OCI-LY3 (cell line): Measurements from ENCODE around the gene PARN.

ENCODE experiments used
- H2AFZ ChIP-seq: fragments of 200-600, 300-600 bp; shearing (Covaris generic); 2 replicates; pipeline ENCODE4 v1.6.0; 2014; ENCODE audit warnings: antibody characterized with exemption, low read depth, low read length
- H3K27ac ChIP-seq: fragments of 200-600, 300-600 bp; sonication (generic); 2 replicates; pipeline ENCODE4 v1.5.1; 2014; ENCODE audit warnings: mild to moderate bottlenecking, low read length, moderate library complexity, mixed read lengths
- H3K27me3 ChIP-seq: fragments of 200-600, 300-600 bp; sonication (generic); 2 replicates; pipeline ENCODE4 v1.6.1; 2014; ENCODE audit warnings: low read depth, low read length, mixed read lengths
- H3K36me3 ChIP-seq: fragments of 200-600, 300-600 bp; sonication (generic); replicated peaks from 2 replicates; pipeline ENCODE3; 2014; ENCODE audit warnings: low read depth, low read length, mixed read lengths
- H3K4me1 ChIP-seq: fragments of 300-600, 200-600 bp; sonication (generic); 2 replicates; pipeline ENCODE4 v1.6.1; 2014; ENCODE audit warnings: low read length, mixed read lengths
- H3K4me2 ChIP-seq: fragments of 200-600, 300-600 bp; sonication (generic); 2 replicates; pipeline ENCODE4 v1.6.1; 2014; ENCODE audit warnings: low read length, mixed read lengths
- H3K4me3 ChIP-seq: fragments of 300-600, 200-600 bp; sonication (generic); 2 replicates; pipeline ENCODE4 v1.5.1; 2014; ENCODE audit warnings: antibody characterized with exemption, mild to moderate bottlenecking, low read length, moderate library complexity
- H3K79me2 ChIP-seq: fragments of 300-600, 200-600 bp; shearing (Covaris generic); 2 replicates; pipeline ENCODE4 v1.6.1; 2014; ENCODE audit warnings: mild to moderate bottlenecking, low read length, mixed read lengths
- H3K9ac ChIP-seq: fragments of 300-600, 200-600 bp; shearing (Covaris generic); 2 replicates; pipeline ENCODE4 v1.6.0; 2014; ENCODE audit warnings: mild to moderate bottlenecking, low read length, moderate library complexity
- H3K9me3 ChIP-seq: fragments of 200-600, 300-600 bp; shearing (Covaris generic); 2 replicates; pipeline ENCODE4 v1.6.1; 2014; ENCODE audit warnings: low read length, mixed read lengths; ENCODE audit not compliant: insufficient read depth
- H4K20me1 ChIP-seq: fragments of 200-600, 300-600 bp; sonication (generic); 2 replicates; pipeline ENCODE4 v1.6.1; 2016; ENCODE audit warnings: low read length, mixed read lengths; ENCODE audit not compliant: insufficient read depth
- CTCF ChIP-seq: fragments of 200-600, 300-600 bp; sonication (generic); IDR thresholded peaks from 2 replicates; pipeline ENCODE4 v1.5.1; 2014; ENCODE audit warnings: antibody characterized with exemption, low read length, low read depth
- EZH2phosphoT487 ChIP-seq: fragments of 200-600 bp; shearing (Covaris generic); IDR thresholded peaks from 2 replicates; pipeline ENCODE4 v1.6.1; 2018; ENCODE audit warnings: antibody characterized with exemption, mixed run types, low read depth

The PARN gene

GRCh38 chr16:14559809-14560241, 70.2 kb downstream of the PARN start:
- H3K9ac ChIP-seq: no peak overlapping the region

GRCh38 chr16:14553447-14553846, 76.6 kb downstream of the PARN start:
- Histone ChIP-seq H3K4me3 (no peak overlapping the region), H3K4me2 (no peak overlapping the region), H4K20me1 (no peaks in the 10 kb centered on the region), H3K36me3 (peaks cover 9% of the 10 kb centered on the region), H3K79me2 (no peaks in the 10 kb centered on the region), H3K27ac (no peak overlapping the region), H3K4me1 (peaks cover 11% of the 10 kb centered on the region), H3K9ac (no peak overlapping the region), H3K9me3 (no peaks in the 10 kb centered on the region), H3K27me3 (no peaks in the 10 kb centered on the region), H2AFZ (no peak overlapping the region)
- no peak for TF ChIP-seq CTCF
- no peak for TF ChIP-seq EZH2phosphoT487

More at GRCh38 chr16:14559809-14560241, 70.2 kb downstream of the PARN start:
- Histone ChIP-seq H3K27ac (no peak overlapping the region), H3K9me3 (no peaks in the 10 kb centered on the region), H3K79me2 (0 out of 2 replicates have a peak, but pooled peaks cover 4% of the 10 kb centered on the region), H3K4me1 (peaks cover 15% of the 10 kb centered on the region), H3K27me3 (no peaks in the 10 kb centered on the region), H3K36me3 (peaks cover 5% of the 10 kb centered on the region), H3K4me2 (no peak overlapping the region), H4K20me1 (0 out of 2 replicates have a peak, but pooled peaks cover 5% of the 10 kb centered on the region), H2AFZ (no peak overlapping the region), H3K4me3 (no peak overlapping the region)
- TF ChIP-seq EZH2phosphoT487: no peak
- no peak for TF ChIP-seq CTCF

GRCh38 chr16:14549789-14550153, 80.3 kb downstream of the PARN start:
- no peak for TF ChIP-seq EZH2phosphoT487
- TF ChIP-seq CTCF: no peak
- peaks cover 4% of the 10 kb centered on the region for H3K4me1 ChIP-seq
- no peaks in the 10 kb centered on the region for H3K27me3 ChIP-seq
- H3K9me3 ChIP-seq: no peaks in the 10 kb centered on the region
- H3K79me2 ChIP-seq: no peaks in the 10 kb centered on the region
- no peaks in the 10 kb centered on the region for H4K20me1 ChIP-seq
- H3K4me3 ChIP-seq: no peak overlapping the region
- H3K27ac ChIP-seq: no peak overlapping the region
- H3K36me3 ChIP-seq: peaks cover 9% of the 10 kb centered on the region
- no peak overlapping the region for H3K4me2 ChIP-seq
- no peak overlapping the region for H2AFZ ChIP-seq
- H3K9ac ChIP-seq: no peak overlapping the region

- H4K20me1 ChIP-seq: no peaks in the 10 kb centered on the region
- no peak overlapping the region for H3K4me3 ChIP-seq
- H3K9ac ChIP-seq: no peak overlapping the region
- no peak overlapping the region for H2AFZ ChIP-seq
- H3K36me3 ChIP-seq: peaks cover 9% of the 10 kb centered on the region
- no peaks in the 10 kb centered on the region for H3K9me3 ChIP-seq
- H3K27me3 ChIP-seq: no peaks in the 10 kb centered on the region
- TF ChIP-seq EZH2phosphoT487 (no peak), CTCF (no peak)
- H3K79me2 ChIP-seq: no peaks in the 10 kb centered on the region
- H3K4me1 ChIP-seq: no peaks in the 10 kb centered on the region
- H3K4me2 ChIP-seq: no peak overlapping the region
- no peak overlapping the region for H3K27ac ChIP-seq
Observed at GRCh38 chr16:14548933-14549788, 80.9 kb downstream of the PARN start.
